SK-N-SH (cell line): ENCODE measurements around the gene SELENOM.

ENCODE experiments used
- CTCF ChIP-seq: fragments of 200-600 bp; sonication (generic); IDR thresholded peaks from 2 replicates; pipeline ENCODE4 v1.6.1; 2017; ENCODE audit warnings: antibody characterized with exemption, mild to moderate bottlenecking, moderate library complexity
- MEF2A ChIP-seq: IDR thresholded peaks from 2 replicates; pipeline ENCODE4 v1.4.0; 2012; ENCODE audit warnings: low read depth, borderline replicate concordance
- TF ChIP-seq, protein P1 (sequence below): fragments of 150-350 bp; IDR thresholded peaks from 2 replicates; pipeline ENCODE4 v1.6.1; 2016; ENCODE audit warnings: mild to moderate bottlenecking, low read depth, low read length
- TF ChIP-seq, protein P2 (sequence below): IDR thresholded peaks from 2 replicates; pipeline ENCODE4; 2012

DNA sequence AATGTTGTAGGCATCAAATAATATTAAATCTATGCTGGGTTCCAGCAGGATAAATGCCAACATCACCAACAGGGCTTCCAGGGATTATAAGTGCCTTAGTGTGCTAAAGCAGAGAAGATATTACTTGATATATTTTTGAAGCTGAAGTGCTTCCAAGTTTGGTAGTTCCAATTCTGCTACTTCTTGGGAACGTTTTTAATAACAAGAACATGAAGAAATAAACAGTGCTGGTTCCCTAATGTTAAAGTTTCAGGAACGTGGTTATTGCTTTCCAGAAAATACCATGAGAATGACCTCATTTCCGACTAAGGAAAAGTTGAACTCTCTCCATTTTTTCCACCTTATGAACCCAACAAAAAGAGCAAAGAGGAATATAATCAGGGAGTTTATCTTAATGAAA, 48.1 kb upstream of the SELENOM start:
- TF ChIP-seq, protein P1, sequence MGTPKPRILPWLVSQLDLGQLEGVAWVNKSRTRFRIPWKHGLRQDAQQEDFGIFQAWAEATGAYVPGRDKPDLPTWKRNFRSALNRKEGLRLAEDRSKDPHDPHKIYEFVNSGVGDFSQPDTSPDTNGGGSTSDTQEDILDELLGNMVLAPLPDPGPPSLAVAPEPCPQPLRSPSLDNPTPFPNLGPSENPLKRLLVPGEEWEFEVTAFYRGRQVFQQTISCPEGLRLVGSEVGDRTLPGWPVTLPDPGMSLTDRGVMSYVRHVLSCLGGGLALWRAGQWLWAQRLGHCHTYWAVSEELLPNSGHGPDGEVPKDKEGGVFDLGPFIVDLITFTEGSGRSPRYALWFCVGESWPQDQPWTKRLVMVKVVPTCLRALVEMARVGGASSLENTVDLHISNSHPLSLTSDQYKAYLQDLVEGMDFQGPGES = no peak
- TF ChIP-seq, protein P2, sequence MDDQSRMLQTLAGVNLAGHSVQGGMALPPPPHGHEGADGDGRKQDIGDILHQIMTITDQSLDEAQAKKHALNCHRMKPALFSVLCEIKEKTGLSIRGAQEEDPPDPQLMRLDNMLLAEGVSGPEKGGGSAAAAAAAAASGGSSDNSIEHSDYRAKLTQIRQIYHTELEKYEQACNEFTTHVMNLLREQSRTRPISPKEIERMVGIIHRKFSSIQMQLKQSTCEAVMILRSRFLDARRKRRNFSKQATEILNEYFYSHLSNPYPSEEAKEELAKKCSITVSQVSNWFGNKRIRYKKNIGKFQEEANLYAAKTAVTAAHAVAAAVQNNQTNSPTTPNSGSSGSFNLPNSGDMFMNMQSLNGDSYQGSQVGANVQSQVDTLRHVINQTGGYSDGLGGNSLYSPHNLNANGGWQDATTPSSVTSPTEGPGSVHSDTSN = no peak
- no peak for TF ChIP-seq CTCF
- TF ChIP-seq MEF2A = no peak
